IPS-18a (cell line): Measurements from ENCODE around the gene GPR62.

Experiments used
- H3K27ac ChIP-seq: one replicate; pipeline ENCODE4 v1.5.1; 2013; ENCODE audit warnings: low read length
- H3K27me3 ChIP-seq: one replicate; pipeline ENCODE4 v1.6.1; 2013; ENCODE audit warnings: mild to moderate bottlenecking, low read length; ENCODE audit not compliant: control insufficient read depth, insufficient read depth
- H3K36me3 ChIP-seq: one replicate; pipeline ENCODE4 v1.6.1; 2013; ENCODE audit warnings: low read depth, low read length; ENCODE audit not compliant: control insufficient read depth
- H3K4me1 ChIP-seq: one replicate; pipeline ENCODE4 v1.6.1; 2013; ENCODE audit warnings: low read depth, low read length; ENCODE audit not compliant: control insufficient read depth
- H3K4me3 ChIP-seq: one replicate; pipeline ENCODE4 v1.5.1; 2013; ENCODE audit warnings: low read length
- H3K9ac ChIP-seq: one replicate; pipeline ENCODE4 v1.6.1; 2013; ENCODE audit warnings: mild to moderate bottlenecking, low read length, moderate library complexity
- H3K9me3 ChIP-seq: one replicate; pipeline ENCODE4 v1.6.1; 2013; ENCODE audit warnings: low read depth, low read length; ENCODE audit not compliant: control insufficient read depth

GPR62 gene

GRCh38 chr3:52005571-52005986 is 50.4 kb downstream of the GPR62 start:
- H3K27ac ChIP-seq: peak overlapping the region; percentile 37

GRCh38 chr3:52006017-52006819 is 51.0 kb downstream of the GPR62 start:
- H3K9me3 ChIP-seq: no peaks in the 10 kb centered on the region
- no peaks in the 10 kb centered on the region for H3K27me3 ChIP-seq
- no peaks in the 10 kb centered on the region for H3K36me3 ChIP-seq
- H3K4me3 ChIP-seq: peak overlapping the region; percentile 38
- peak overlapping the region; percentile 10 for H3K9ac ChIP-seq
- peaks cover 50% of the 10 kb centered on the region for H3K4me1 ChIP-seq
- peak overlapping the region; percentile 37 for H3K27ac ChIP-seq

More at GRCh38 chr3:52005571-52005986, 50.4 kb downstream of the GPR62 start:
- Histone ChIP-seq H3K9ac (peak overlapping the region; percentile 10), H3K27me3 (no peaks in the 10 kb centered on the region), H3K9me3 (no peaks in the 10 kb centered on the region), H3K36me3 (no peaks in the 10 kb centered on the region), H3K4me3 (peak overlapping the region; percentile 38), H3K4me1 (peaks cover 50% of the 10 kb centered on the region)

GRCh38 chr3:52006820-52007133 is 51.6 kb downstream of the GPR62 start:
- Histone ChIP-seq H3K9me3 (no peaks in the 10 kb centered on the region), H3K27ac (no peak overlapping the region), H3K4me1 (peaks cover 48% of the 10 kb centered on the region), H3K9ac (no peak overlapping the region), H3K27me3 (no peaks in the 10 kb centered on the region), H3K4me3 (no peak overlapping the region), H3K36me3 (no peaks in the 10 kb centered on the region)
